ENCODE data around the gene MSRB2.

GRCh38 chr10:23081891-23082290, 13.5 kb upstream of the MSRB2 start:
- TF ChIP-seq, protein P1, sequence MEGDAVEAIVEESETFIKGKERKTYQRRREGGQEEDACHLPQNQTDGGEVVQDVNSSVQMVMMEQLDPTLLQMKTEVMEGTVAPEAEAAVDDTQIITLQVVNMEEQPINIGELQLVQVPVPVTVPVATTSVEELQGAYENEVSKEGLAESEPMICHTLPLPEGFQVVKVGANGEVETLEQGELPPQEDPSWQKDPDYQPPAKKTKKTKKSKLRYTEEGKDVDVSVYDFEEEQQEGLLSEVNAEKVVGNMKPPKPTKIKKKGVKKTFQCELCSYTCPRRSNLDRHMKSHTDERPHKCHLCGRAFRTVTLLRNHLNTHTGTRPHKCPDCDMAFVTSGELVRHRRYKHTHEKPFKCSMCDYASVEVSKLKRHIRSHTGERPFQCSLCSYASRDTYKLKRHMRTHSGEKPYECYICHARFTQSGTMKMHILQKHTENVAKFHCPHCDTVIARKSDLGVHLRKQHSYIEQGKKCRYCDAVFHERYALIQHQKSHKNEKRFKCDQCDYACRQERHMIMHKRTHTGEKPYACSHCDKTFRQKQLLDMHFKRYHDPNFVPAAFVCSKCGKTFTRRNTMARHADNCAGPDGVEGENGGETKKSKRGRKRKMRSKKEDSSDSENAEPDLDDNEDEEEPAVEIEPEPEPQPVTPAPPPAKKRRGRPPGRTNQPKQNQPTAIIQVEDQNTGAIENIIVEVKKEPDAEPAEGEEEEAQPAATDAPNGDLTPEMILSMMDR (IDR thresholded peaks at IDR 0.05): no peak
- TF ChIP-seq POLR2AphosphoS5 (IDR thresholded peaks at IDR 0.05): no peak
